Glomerular visceral epithelial cell (primary cell): Measurements from ENCODE around the gene TXK.
A peak's percentile ranks its signal among the peaks of the same experiment; 100 is the strongest.
"Not testable (repeated sequence)": the region's sequence is repeated elsewhere in the genome, so short reads cannot be mapped to it uniquely, and the experiment has no call there.

Experiments
- DNase-seq: peaks from one replicate; pipeline ENCODE4 v3.0.0-alpha.2; 2016; ENCODE audit errors: extremely low spot score

The TXK gene

DNA sequence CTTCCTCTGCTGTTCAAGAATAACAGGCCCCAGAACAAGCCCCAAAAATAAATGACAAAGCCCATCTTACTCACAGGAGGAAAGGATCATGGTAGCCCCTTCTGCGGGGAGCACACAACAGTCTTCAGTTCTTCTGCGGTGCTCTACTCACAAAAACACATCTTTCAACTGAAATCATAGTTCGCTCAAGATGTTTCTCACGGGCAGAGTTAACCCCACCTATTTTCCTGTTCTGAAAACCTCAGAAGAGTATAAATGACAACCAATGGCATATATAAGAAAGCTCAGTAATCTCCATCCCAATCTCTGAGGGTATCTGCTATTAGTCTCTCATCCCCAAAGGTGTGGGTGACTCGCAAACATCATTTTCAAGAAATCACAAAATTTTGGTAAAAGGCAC, at the start of gene TXK:
TSS of gene TXK (minus strand) at position 170 of the 400 bp plus-strand sequence. CDS start at position 90, 80 bp downstream.
- no peak for DNase-seq

- DNase-seq, result peak; percentile 35
Measured at GRCh38 chr4:48180234-48180633, 46.2 kb upstream of the TXK start.

- no peak for DNase-seq
Measured at GRCh38 chr4:48178931-48179330, 44.9 kb upstream of the TXK start.

DNA sequence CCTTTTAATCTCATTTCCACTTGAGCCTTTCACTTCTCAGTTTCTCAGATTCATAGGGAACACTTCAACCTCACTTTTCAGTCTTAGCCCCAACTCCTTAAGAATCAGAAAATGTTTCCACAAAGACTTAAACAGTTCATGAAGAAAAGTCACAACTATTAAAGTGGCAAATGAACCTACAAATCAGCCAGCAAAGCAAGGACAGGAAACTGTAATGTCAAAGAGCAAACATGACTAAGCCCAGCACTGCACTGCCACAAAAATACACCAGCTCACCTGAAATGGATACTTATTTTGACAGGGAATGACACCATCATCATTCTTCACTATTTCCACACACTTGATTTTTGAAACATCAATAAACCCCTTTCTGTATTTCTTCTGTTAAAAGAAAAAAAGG, 41.8 kb upstream of the TXK start:
- no peak for DNase-seq

DNA sequence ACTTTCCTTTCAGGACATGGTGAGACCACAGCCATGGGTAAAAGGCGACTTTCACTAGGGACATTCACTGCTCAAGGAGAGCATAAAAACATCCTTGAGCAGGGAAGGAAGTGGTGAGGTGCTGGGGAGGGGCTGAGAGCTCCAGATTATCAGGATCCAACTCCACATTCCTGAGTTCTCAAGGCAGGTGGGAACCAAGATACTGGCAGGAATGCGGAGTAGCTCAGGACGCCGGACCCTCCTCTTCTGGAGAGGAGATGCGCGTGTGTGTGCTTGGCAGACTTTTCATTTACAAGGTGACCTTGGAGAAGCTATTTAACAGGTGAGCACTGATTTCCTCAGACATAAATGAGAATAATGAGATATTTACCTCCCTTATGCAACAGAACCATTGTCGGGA, 41.3 kb upstream of the TXK start:
- DNase-seq, result no peak

- peak; percentile 77 for DNase-seq
Measured at GRCh38 chr4:48173056-48173991, 39.3 kb upstream of the TXK start.

DNA sequence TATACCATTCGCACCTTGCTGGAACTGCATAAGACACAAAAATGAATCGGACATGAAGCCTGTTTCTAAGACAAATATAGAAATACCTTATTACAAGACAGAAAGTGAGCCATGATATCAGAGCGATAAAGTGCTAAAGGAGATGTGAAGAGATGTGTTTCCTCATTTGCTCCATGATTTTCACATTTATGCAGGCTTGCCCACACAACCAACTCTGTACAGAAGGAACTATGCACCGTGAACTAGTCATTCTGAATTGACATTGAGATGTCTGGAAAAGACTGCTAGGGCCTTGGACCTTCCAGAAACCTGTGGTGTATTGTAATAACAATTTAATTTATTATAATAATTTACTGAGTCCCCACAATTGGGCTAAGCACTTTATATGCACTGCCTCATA, 38.6 kb upstream of the TXK start:
- DNase-seq, result no peak

DNA sequence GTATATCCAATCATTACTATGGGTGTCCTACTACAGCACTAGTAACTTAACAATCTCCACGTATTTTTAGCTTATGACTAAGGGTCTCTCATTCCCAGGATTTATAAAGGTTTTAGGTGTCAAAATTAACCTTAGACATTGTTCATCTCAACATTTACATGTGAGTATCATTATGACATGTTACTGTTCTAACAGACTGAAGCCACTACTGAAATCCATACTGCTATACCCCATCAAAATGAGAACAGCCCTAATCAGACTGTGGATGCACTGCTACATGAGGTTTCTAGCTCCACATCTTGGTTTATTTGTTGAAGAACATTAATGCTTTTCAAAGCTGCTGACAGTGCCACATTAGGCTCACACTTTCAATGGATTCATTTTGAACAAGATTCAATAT, 35.6 kb upstream of the TXK start:
- DNase-seq, result no peak

- no peak for DNase-seq
Measured at GRCh38 chr4:48167538-48168263, 33.7 kb upstream of the TXK start.

DNA sequence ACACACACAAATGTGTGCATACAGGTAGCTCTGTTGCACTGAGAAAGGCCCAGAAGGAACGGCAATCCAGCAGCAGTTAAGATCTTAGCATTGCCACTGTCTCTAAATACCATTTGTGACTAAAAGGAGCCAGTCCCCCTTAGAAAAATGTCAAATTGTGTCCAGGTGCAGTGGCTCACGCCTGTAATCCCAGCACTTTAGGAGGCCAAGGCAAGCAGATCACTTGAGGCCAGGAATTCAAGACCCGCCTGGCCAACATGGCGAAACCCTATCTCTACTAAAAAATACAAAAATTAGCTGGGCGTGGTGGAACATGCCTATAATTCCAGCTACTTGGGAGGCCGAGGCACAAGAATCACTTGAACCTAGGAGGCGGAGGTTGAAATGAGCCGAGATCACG, 30.5 kb upstream of the TXK start:
- DNase-seq, result not testable (repeated sequence)

GRCh38 chr4:48163746-48164145, 29.7 kb upstream of the TXK start:
- no peak for DNase-seq

DNA sequence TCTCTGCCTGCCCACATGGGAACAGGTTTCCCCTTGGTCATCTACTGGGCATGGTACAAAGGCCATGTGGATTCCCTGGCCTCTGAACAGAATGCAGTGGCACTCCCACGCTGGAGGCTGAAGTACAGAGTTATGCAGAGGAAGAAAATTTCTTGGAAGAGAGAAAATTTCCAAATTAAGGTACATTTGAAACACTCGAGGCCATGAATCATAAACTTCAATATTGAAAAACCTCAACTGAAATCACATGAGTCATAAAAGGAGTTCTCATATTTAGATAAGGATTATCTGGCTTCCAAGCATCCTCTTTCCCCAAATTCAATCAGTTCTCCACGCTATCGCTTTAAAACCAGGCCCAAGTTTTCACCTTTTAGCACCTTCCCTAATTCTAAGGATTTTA, 28.1 kb upstream of the TXK start:
- no peak for DNase-seq

DNA sequence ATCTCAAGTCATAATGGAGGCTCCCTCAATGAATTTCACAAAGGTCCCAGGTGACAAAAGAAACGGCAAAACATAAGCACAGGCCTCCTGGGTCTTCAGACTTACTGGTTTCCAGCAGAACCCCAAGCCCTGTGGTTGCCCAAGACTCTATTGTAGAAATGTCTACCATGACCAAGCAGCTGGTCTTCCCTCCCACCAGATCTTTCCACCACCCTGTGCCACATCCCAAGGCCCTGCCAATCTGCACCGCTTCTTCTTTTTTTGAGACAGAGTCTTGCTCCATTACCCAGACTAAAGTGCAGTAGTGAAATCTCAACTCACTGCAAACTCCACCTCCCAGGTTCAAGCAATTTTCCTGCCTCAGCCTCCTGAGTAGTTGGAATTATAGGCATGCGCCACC, 23.2 kb upstream of the TXK start:
- no peak for DNase-seq

DNA sequence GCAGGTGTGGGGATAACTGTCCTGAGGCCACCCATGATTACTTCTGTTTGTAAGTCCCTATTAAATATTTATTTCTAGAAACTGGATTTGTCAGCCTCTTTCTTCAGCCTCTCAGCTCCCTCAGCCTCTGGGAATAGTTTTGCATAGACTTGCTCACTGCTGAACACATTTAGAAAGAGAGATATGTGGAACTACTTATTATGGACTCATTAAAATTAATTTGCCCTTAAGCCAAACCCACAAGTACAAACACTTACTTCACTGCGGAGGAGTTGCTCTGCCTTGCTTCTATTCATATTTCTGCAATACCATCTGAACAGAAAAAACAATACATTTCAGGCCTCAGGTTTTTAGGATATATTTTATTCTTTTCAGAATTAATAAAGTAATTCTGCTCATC, 22.4 kb upstream of the TXK start:
- no peak for DNase-seq

DNA sequence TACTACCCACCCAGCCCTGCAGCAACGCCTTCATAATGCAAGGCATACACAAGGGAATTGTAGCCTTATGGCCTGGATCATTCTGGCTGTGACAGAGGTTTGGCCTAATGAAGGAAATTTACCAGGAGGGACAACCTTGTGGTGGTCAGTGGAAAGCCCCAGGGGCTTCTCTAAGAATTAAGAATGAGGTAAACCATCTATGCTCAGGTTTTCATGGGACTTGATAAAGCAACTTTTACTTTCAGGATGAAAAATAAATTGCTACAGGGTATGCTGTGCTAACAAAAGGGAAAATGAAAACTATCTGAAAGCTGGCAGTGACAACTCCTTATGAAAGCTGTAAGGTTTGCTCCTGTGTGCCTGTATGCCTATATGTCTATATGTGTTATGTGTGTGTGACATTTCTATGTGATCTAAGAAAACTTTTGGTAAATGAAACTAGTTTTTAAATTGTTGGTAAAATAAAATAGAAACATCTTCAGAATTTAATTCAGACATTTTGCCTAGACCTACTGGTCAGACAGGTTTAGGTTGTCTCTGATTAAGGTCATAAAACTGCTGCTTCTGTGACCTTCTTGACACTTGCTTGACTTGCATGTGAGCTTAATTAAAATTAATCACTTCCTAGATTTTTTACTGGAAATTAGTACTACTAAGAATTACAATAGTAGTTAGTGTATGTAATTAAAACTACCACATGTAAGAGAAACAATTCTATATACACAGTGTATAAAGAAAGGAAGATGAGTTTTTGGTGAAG, 19.9 kb upstream of the TXK start:
- no peak for DNase-seq

- no peak for DNase-seq
Measured at GRCh38 chr4:48152259-48152658, 18.2 kb upstream of the TXK start.

- no peak for DNase-seq
Measured at GRCh38 chr4:48149827-48150370, 15.8 kb upstream of the TXK start.

- no peak for DNase-seq
Measured at GRCh38 chr4:48147621-48148020, 13.6 kb upstream of the TXK start.

- peak; percentile 44 for DNase-seq
Measured at GRCh38 chr4:48141048-48141447, 7.0 kb upstream of the TXK start.

- peak; percentile 44 for DNase-seq
Measured at GRCh38 chr4:48139691-48140090, 5.6 kb upstream of the TXK start.

GRCh38 chr4:48138936-48139335, 4.9 kb upstream of the TXK start:
- no peak for DNase-seq

- DNase-seq, result no peak
Measured at GRCh38 chr4:48138511-48138910, 4.5 kb upstream of the TXK start.
